GM12864 (cell line): Measurements from ENCODE around the gene UNC45A.

Experiments
- DNase-seq: peaks from one replicate; pipeline ENCODE4 v3.0.0-alpha.2; 2011; ENCODE audit warnings: low read depth
- H3K4me3 ChIP-seq: 2 replicates; pipeline ENCODE4 v1.5.1; 2011; ENCODE audit warnings: mild to moderate bottlenecking, low read depth, low read length, control low read depth
- CTCF ChIP-seq: IDR thresholded peaks from 2 replicates; pipeline ENCODE4 v1.5.1; 2011; ENCODE audit warnings: low read depth, mild to moderate bottlenecking, moderate library complexity, low read length, control low read depth, inconsistent platforms; ENCODE audit errors: missing control alignments

Gene UNC45A

DNA sequence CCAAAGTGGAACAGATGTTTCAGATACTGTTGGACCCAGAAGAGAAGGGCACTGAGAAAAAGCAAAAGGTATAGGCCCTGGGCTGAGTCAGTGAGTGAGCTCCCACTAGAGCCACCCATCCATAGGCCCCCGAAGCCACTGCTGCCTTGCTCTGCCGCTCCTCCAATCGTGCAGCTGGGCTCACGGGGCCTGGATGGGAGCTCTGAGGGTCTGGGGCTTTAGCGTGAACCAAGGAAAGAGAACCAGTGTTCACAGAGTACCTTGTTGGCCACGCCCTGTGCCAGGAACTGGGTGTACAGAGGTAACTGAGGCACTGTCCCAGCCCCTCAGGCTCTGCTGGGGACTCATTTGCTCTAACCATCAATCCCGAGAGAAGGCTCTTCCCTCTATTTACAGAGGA is 4.7 kb downstream of the UNC45A start:
- no peak for DNase-seq
- no peak for TF ChIP-seq CTCF
- no peak overlapping the region for H3K4me3 ChIP-seq

- TF ChIP-seq CTCF, result no peak
- no peak for DNase-seq
- no peak overlapping the region for H3K4me3 ChIP-seq
Observed at GRCh38 chr15:90941038-90941437, 6.0 kb downstream of the UNC45A start.

- TF ChIP-seq CTCF, result no peak
- DNase-seq, result no peak
- H3K4me3 ChIP-seq, result no peak overlapping the region
Observed at GRCh38 chr15:90942354-90943120, 7.5 kb downstream of the UNC45A start.

DNA sequence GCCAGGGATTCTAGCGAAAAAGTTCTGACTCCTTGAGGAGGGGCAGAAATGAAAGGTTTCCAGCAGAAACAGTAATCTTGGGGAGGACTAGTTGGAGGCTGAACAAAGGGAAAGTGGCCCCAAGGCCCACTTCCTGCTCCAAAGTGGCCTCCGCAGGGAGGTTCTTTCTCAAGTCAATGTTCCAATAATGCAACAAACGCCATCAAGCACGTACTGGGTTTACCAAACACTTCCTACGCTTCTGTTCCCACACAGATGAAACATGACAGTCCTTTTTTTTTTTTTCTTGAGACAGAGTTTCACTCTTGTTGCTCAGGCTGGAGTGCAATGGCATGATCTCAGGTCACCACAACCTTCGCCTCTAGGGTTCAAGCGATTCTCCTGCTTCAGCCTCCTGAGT is 10.0 kb downstream of the UNC45A start:
- H3K4me3 ChIP-seq, result no peak overlapping the region
- no peak for DNase-seq
- TF ChIP-seq CTCF, result no peak

- no peak overlapping the region for H3K4me3 ChIP-seq
- DNase-seq, result no peak
- TF ChIP-seq CTCF, result no peak
Observed at GRCh38 chr15:90946538-90946937, 11.5 kb downstream of the UNC45A start.

DNA sequence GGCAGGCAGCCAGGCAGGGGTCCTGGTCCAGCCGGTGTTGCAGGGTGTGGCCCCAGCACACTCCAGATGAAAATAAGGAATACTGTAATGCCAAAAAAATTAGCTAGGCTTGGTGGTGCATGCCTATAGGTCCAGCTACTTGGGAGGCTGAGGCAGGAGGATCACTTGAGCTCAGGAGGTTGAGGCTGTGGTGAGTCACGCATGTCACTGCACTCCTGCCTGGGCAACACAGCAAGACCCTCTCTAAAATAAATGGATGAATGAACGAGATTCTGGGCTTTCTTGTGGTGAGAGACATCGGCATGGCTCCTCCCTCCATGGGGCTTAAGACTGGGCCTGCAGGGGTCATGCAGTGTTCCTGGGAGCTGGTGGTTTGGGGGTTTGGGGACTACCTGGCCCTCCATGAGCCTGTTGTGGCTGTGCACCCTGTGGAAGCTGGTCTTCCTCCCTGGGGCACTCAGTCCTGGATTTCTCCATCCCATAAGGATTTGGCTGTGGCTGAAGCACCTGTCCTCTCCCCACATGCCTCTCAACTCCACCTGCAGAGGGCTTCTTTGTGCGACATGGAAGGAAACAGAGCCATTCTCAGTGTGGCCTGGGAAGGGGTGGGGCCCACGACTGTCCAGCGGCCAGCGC is 12.0 kb downstream of the UNC45A start:
- no peak for DNase-seq
- no peak overlapping the region for H3K4me3 ChIP-seq
- TF ChIP-seq CTCF, result no peak
